KMS-11 (cell line): ENCODE results near the gene ABCA9.

ENCODE experiments used
- H2AFZ ChIP-seq: fragments of 200-600 bp; sonication (generic); 2 replicates; pipeline ENCODE4 v1.6.1; 2016; ENCODE audit warnings: antibody characterized with exemption, mixed run types, low read depth
- H3K27ac ChIP-seq: fragments of 200-600 bp; sonication (generic); 2 replicates; pipeline ENCODE4 v1.6.1; 2016; ENCODE audit warnings: mild to moderate bottlenecking, mixed run types
- H3K27me3 ChIP-seq: fragments of 200-600 bp; sonication (generic); 2 replicates; pipeline ENCODE4 v1.6.1; 2017; ENCODE audit warnings: mild to moderate bottlenecking, low read depth, mixed run types, moderate library complexity; ENCODE audit not compliant: insufficient read depth
- H3K36me3 ChIP-seq: fragments of 200-600 bp; sonication (generic); 2 replicates; pipeline ENCODE4 v1.6.1; 2017; ENCODE audit warnings: mild to moderate bottlenecking, mixed run types; ENCODE audit not compliant: insufficient read depth
- H3K4me1 ChIP-seq: fragments of 200-600 bp; sonication (generic); 2 replicates; pipeline ENCODE4 v1.6.1; 2016; ENCODE audit warnings: mild to moderate bottlenecking, low read depth, mixed run types; ENCODE audit not compliant: poor library complexity, severe bottlenecking
- H3K4me2 ChIP-seq: fragments of 200-600 bp; sonication (generic); 2 replicates; pipeline ENCODE4 v1.7.0; 2016; ENCODE audit warnings: mild to moderate bottlenecking, mixed run types
- H3K4me3 ChIP-seq: fragments of 200-600 bp; sonication (generic); IDR thresholded peaks from 2 replicates; pipeline ENCODE4 v1.6.1; 2017; ENCODE audit warnings: low read depth, low read length, mixed read lengths; ENCODE audit not compliant: insufficient read depth
- H3K79me2 ChIP-seq: fragments of 200-600 bp; sonication (generic); 2 replicates; pipeline ENCODE4 v1.6.1; 2016; ENCODE audit warnings: low read depth, mixed run types; ENCODE audit not compliant: insufficient read depth
- H3K9ac ChIP-seq: fragments of 200-600 bp; sonication (generic); 2 replicates; pipeline ENCODE4 v1.6.1; 2016; ENCODE audit warnings: mild to moderate bottlenecking, mixed run types
- H4K20me1 ChIP-seq: fragments of 200-600 bp; sonication (generic); 2 replicates; pipeline ENCODE4 v1.6.1; 2016; ENCODE audit warnings: mild to moderate bottlenecking, mixed run types; ENCODE audit not compliant: insufficient read depth
- CTCF ChIP-seq: fragments of 200-600 bp; sonication (generic); conservative IDR thresholded peaks from 2 replicates; pipeline ENCODE4 v1.6.1; 2017; ENCODE audit warnings: low read depth, mild to moderate bottlenecking, antibody characterized with exemption, low read length, moderate library complexity, mixed read lengths

ABCA9 gene

GRCh38 chr17:68993112-68993511, 67.6 kb downstream of the ABCA9 start:
- no peaks in the 10 kb centered on the region for H3K27me3 ChIP-seq
- H3K79me2 ChIP-seq, result no peaks in the 10 kb centered on the region
- no peak overlapping the region for H3K4me2 ChIP-seq
- H2AFZ ChIP-seq, result no peak overlapping the region
- no peak for TF ChIP-seq CTCF
- no peaks in the 10 kb centered on the region for H3K36me3 ChIP-seq
- H3K9ac ChIP-seq, result no peak overlapping the region
- no peak overlapping the region for H3K4me3 ChIP-seq
- H3K4me1 ChIP-seq, result no peaks in the 10 kb centered on the region
- H3K27ac ChIP-seq, result no peak overlapping the region
- no peaks in the 10 kb centered on the region for H4K20me1 ChIP-seq

- no peak overlapping the region for H3K4me2 ChIP-seq
- H4K20me1 ChIP-seq, result no peaks in the 10 kb centered on the region
- no peak overlapping the region for H3K4me3 ChIP-seq
- H3K36me3 ChIP-seq, result no peaks in the 10 kb centered on the region
- no peak overlapping the region for H3K27ac ChIP-seq
- H2AFZ ChIP-seq, result no peak overlapping the region
- no peak for TF ChIP-seq CTCF
- H3K9ac ChIP-seq, result no peak overlapping the region
- H3K79me2 ChIP-seq, result no peaks in the 10 kb centered on the region
- H3K4me1 ChIP-seq, result no peaks in the 10 kb centered on the region
- H3K27me3 ChIP-seq, result no peaks in the 10 kb centered on the region
These were observed 72.8 kb downstream of the ABCA9 start for GRCh38 chr17:68987966-68988365.

- no peak for TF ChIP-seq CTCF
- no peaks in the 10 kb centered on the region for H3K36me3 ChIP-seq
- no peak overlapping the region for H3K27ac ChIP-seq
- no peaks in the 10 kb centered on the region for H3K27me3 ChIP-seq
- H4K20me1 ChIP-seq, result no peaks in the 10 kb centered on the region
- no peak overlapping the region for H3K4me2 ChIP-seq
- no peaks in the 10 kb centered on the region for H3K79me2 ChIP-seq
- peaks cover 6% of the 10 kb centered on the region for H3K4me1 ChIP-seq
- H3K4me3 ChIP-seq, result no peak overlapping the region
- H3K9ac ChIP-seq, result no peak overlapping the region
- H2AFZ ChIP-seq, result no peak overlapping the region
These were observed 79.4 kb downstream of the ABCA9 start for GRCh38 chr17:68981288-68981687.

GRCh38 chr17:68973098-68973846, 87.5 kb downstream of the ABCA9 start:
- Histone ChIP-seq H3K4me3 (no peak overlapping the region), H3K27me3 (no peaks in the 10 kb centered on the region), H3K4me1 (no peaks in the 10 kb centered on the region), H2AFZ (no peak overlapping the region), H3K27ac (no peak overlapping the region), H4K20me1 (no peaks in the 10 kb centered on the region), H3K36me3 (no peaks in the 10 kb centered on the region), H3K79me2 (no peaks in the 10 kb centered on the region), H3K4me2 (no peak overlapping the region), H3K9ac (no peak overlapping the region)
- TF ChIP-seq CTCF, result no peak
